Right forelimb (tissue), 1 donor: ENCODE data around the gene DISC1.

Experiments used
- DNase-seq: peaks from one replicate; pipeline ENCODE4 v3.0.0-alpha.2; 2018

The DISC1 gene

DNA sequence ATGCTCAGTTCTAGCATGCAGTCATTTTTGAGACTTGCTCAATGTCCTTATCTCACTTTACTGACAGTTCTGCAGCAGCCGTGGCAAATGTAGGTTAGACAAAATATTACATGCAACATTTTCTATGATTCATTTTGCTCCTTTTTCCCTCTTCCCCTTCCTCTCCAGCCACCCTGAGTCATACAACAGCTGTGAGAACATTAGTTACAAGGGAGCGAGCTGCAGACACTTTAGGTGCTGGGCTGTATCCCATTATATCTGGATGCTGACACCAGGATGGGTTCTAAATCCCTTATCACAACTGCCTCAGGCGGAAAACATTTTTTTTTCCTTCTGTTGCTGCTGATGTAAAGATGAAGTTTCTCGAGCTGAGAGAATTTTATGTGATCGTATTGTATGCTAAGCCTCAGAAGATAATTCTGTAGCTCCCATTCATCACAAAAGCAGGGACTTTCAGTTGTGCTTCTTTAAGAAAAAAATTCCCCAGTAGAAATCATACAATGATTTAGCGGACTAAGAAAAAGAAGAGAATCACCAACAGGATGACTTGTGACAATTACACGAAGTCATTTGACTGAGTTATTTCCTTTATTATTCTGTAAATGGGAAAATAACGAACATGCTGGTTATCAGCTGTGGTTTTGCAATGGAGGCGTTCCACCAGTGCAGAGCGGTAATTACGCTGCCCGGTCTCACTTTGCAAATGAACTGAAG, 345.0 kb downstream of the DISC1 start:
- DNase-seq, result no peak

DNA sequence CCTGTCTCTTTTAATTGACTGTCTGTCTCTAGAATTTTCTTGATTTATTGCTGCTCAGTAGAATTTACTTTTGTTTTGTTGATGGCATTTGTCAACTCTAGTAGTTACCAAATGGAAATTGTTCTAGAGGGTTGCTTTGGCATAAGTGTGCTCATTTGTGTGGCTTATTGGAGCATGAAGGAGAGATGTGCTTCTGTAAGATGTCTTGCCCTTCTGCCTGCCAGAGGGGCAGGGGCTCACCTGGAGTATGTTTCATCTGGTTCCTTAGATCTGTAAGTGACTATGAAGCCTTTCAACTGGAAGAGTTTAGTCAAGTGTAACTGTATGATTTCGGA, 345.5 kb downstream of the DISC1 start:
- no peak for DNase-seq

DNA sequence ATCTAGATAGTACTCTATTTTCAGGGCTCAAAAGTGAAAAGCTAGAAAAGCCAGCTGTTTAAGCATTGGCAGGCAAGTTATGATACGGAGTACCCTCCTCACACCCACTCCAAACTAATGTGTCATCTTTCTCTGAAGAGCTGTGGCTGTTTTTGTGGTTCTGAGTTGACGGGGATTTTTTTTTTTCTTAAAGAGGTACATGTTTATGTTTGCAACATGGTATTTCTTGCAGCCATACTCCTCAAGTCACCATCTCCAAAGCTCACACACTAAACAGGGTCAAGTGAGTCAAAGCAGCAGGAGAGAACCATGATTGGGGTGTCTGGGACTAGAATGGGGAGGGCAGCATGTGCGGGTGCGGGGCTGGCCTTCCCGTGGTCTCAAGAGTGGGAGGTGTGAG, 347.2 kb downstream of the DISC1 start:
- DNase-seq, result no peak

- DNase-seq, result no peak
These were observed 349.6 kb downstream of the DISC1 start for GRCh38 chr1:231976231-231976630.

DNA sequence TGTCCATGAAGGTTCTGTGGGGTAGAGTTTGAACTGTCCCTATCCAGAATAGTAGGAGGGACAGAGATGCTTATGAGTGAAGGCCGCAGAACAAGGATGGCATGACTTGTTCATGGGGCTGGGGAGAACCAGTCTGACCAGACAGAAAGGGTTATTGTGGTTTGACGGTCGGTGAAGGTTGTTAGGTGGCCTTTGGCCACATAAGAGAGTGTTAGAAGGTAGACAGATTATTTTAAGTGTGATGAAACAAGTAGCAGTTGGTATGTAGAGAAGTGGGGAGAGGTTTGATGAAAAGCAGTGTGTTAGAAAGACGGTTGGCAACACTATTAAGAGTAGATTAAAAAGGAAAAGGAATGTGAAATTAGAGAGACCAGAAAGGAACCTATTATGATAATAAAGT, 355.1 kb downstream of the DISC1 start:
- DNase-seq, result no peak

- no peak for DNase-seq
These were observed 356.4 kb downstream of the DISC1 start for GRCh38 chr1:231982871-231983587.

DNA sequence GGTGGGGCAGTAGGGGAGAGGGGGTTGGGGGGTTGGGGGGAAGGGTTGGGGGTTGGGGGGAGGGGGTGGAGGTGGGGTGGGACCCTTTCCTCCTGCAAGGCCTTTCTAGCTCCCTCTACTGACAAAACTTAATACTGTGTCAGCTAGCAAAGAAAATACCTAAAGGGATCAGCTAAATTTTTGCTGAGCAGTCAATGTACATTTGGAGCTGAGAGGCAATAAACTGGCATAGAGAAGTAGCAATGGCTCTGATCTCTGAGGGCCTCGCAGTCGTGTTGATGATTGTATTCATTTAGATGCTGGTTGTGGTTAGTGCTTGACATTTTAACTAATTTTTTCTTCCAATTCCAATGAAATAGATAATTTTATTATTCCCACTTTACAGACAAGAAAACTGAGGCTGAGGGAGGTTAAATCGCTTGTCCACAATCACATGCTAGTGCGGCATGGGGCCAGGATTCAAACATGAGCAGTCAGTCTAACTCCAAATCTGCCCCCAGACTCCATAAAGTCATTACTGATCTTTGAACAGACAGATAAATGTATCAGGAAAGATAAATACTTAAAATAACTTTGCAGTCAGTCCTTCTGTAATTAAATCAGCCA, 357.1 kb downstream of the DISC1 start:
- DNase-seq, result no peak

DNA sequence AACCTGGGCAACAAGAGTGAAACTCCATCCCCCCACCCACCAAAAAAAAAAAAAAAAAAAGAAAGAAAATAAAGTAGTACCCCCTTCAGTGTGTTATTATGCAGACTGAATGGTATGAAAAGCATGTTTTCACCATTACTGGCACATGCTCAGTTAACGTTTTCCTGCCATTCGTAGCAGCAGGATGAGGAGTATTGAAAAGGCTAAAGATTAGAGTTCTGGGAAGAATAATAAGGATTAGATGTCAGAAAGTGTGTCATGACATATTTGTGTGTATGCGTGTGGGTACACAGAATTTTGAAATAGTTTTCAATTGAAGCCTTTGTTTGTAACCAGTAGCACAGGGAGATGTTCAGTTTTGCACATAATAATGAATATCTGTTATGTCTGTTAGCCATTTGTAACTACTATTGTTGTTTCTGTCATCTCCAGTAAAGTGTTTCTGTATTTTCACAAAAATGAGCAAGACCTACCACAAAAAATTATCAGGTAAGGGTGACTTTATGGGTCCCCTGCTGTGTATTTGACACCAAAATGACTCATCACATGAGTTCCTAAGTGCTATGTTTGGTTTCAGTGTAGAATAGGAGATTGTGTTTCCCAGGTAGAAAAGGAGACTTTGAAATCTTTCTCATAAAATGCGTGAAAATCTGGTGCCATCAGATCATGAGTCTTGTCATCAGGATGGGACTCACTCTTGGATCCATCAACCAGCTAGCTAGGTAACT, 358.9 kb downstream of the DISC1 start:
- no peak for DNase-seq

GRCh38 chr1:231986631-231987336, 360.2 kb downstream of the DISC1 start:
- DNase-seq, result no peak

DNA sequence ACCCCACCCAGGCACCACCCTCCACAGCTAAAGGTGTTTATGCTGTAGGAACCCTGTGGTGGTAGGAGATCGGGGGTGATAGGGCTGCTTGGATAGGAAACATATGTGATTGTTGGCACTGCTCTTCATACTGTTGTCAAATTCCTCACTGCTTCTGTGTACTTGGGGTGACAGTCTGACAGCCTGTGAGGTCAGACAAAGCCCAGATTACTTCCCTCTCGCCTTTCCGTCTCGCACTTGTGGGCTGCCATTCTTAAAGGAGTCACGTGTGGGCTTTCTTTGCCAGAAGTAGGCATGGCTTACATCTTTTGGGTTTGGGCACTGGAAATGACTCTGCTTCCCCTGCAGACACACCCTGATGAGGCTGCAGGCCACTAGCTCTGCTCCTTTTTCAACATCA, 363.8 kb downstream of the DISC1 start:
- no peak for DNase-seq

DNA sequence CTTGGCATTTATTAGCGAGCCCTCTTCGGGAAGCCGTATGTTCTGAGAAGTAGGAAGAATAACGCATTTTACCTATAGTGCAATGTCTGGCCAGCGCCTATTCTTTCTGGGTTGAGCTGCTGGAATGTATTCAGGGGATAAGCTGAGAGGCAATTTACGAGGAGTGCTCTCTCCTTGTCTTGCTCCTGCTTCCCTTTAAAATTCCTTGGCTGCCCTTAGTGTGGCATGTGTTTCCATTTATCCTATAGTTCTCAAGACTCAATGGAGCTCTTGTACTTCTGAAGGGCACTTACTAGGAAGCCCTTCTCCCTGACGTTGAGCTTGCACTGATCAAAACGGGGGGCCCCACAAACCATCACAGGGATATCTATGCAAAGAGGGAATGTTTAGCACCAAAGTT, 364.6 kb downstream of the DISC1 start:
- DNase-seq, result no peak

DNA sequence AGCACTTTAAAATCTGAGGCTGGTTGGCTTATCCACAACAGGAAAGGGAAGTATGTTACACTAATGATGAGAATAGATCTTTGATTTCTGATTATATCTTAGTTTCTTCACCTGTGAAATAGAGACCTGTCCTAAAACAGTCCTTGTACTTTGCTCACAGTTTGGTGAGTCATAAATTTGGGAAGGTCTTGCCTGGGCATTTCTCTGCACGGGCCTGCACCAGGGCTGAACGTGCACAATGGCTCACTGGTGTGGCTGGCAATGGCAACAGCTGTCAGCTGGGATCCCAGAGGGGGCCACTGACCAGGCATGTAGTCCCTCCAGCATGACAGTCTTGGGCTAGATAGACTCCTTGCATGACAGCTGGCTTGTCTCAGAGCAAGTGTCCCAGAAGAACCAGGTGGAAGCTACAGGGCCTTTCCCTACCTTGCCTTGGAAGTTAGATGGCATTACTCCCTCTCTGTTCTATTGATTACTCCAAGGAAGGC, 367.4 kb downstream of the DISC1 start:
- no peak for DNase-seq

DNA sequence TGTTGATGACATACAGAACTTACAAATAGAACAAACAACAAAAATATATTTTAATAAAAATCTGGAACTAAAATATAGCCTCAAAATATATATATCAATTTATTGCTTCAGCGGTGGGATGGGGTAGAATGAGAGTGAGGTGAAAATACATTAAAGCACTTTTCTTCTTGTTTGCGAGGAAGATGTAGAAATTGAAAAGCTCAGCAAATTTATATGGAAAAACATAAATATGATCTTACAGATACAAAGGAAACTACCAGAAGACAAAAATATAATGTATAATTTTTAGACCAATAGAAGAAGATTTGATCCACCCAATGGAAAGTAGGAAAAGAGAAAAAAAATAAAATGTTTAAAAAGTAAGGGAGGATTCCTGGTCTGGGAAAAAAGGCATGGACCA, 372.2 kb downstream of the DISC1 start:
- DNase-seq, result no peak

DNA sequence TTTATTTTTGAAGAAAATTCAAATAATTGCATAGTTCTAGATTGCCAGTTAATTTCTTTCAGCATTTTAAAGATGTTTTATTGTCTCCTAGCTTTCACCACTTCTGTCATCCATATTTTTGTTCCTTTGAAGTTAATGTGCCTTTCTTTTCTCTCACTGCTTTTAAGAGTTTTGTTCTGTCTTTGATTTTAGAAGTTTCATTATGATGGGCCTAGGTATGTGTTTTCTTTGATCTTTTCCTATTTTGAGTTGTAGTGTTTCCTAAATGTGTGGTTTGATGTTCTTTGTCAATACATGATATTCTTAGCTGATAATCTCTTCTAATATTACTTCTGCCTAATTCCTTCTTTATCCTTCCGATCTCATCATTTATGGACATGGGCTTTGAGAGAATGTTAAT, 378.7 kb downstream of the DISC1 start:
- no peak for DNase-seq

- no peak for DNase-seq
These were observed 383.2 kb downstream of the DISC1 start for GRCh38 chr1:232009741-232010140.

- DNase-seq, result no peak
These were observed 385.4 kb downstream of the DISC1 start for GRCh38 chr1:232011961-232012360.

DNA sequence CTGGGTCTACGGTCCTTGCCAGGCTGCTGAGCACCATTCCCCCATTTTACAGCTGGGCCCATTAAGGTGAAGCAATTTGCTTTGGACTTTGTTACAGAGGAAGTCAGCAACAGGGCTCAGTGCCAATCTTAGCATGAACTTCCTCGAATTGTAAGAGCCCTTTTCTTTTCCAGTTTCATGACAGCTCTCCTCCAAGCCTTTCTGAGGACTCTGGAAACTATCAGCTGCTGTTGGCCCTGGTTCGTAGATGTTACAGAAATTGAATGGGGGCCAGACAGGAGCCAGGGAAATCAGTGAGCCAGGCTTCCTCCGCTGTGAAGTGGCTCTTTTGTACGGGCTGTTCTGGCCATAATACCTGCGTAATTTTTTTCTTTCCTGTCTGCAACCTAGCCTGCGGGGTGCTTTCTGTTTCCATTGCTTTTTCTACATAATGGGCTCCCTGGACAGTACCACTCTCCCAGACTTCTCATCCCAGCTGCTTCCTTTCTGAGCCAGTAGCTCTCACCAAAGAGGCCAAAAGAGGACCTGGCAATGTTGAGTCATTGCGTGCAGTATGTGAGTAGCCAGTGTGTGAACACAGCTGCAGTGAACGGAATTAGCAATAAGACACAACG, 386.3 kb downstream of the DISC1 start:
- DNase-seq, result peak; percentile 63

DNA sequence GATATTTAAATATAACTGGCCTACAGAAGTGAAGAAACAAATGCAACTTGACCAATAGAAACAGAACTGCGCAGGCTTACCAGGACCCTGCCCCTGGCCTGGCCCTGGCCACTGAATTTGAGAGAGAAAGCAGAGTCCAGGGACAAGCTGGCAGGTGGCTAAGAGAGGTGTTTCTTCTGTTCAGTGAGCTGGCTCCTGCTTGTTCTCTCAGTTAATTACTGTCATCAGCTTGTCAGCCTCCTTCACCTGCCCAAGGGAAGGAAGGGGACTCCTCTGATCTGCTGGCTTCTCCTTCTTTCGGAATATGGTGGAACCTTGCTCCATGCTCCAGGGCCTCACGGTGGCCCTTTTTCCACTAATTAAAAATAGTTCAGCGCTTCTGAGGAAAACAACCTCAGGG, 388.4 kb downstream of the DISC1 start:
- DNase-seq, result no peak

GRCh38 chr1:232016616-232017015, 390.0 kb downstream of the DISC1 start:
- no peak for DNase-seq

DNA sequence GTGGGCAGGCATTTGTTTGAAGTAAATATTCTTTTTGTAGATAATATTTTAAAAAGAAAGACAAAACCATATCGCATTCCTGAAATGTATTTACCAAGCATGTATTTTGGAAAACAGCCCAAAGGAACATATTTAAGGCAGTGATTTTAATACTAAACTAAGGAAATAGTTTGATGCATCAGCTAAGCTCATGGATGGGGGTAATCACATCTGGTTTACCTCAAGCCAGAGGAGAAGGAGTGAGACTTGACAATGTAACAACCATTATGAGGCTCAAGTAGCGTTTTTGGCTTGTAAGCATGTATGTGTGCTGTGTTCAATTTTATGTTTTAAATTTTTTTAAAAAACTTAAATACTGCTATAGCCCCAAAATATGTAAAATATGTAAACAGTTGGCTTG, 390.5 kb downstream of the DISC1 start:
- no peak for DNase-seq

DNA sequence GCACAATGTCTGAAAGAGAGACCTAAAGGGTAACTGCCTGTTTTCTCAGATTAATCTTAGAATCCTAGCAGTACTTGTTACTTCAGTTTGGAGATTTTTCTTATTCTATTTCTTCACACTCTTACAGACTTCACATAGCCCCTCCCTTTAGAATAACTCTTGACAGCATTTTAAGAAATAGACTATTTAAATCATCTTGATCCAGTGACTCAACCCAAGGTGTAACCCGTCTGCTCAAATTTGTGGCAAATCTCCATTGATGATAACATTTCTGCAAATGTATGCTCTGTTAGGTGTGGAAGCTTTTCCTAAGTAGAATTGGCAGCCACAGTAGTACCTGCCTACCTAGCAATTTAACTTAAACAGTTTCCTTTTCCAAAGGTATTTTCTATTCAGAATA, 391.2 kb downstream of the DISC1 start:
- DNase-seq, result no peak

GRCh38 chr1:232018231-232019025, 391.8 kb downstream of the DISC1 start:
- no peak for DNase-seq
